NCI-H2227 treated with DMSO at 0.1 percent for 48 hours (cell line): ENCODE data around the gene RGS3.

ENCODE experiments used
- DNase-seq: peaks from one replicate; lab custom pipeline; 2025; lab: John Stamatoyannopoulos, UW

The RGS3 gene

DNA sequence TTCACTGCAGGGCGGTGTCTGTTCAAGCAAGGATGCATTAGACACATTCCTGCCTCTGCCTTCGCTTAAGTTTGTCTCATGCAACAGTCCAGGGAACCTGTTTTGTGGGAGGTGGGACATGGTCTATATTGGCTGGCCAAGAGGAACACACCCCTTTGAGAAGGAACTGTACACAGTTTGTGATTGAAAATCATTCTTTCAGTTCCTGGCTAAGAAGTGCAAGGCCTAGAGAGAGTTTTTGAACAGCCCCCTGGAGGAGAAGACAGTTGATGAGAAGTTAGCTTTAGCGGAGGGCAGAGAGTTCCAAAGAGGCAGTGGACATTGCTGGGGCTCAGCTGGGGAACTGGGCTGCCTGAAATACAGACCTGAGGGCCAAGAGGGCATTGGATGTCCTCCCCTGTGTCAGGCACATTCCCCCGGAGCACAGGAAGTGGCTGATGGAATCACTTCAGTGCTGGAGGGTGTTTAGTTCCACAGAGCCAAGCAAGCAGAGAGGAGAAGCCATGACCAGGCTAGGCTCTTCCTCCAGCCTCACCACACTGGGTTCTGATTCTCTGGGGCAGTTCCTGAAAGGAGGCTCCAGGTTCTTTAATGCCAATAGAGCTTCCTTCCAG lies 66.6 kb downstream of the RGS3 start:
- DNase-seq: no peak

DNA sequence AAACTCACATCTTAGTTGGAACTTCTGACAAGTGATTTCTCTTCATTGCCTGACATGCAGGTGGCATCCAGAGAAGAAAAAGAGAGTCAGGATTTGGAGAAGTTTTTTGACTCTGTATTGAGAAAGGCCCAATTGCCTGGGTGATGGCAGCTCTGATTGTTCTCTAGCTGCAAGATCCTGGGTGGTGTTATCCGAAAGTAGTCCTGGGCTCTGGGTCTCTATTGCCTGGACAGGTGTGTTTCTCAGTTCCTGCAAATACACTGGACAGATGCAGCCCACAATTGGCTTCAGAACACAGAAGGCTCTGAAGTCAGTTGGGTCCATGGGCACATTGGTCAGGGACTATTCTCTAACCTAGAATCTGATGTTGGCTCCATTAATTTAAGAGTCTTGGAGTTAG lies 67.4 kb downstream of the RGS3 start:
- DNase-seq: no peak

DNA sequence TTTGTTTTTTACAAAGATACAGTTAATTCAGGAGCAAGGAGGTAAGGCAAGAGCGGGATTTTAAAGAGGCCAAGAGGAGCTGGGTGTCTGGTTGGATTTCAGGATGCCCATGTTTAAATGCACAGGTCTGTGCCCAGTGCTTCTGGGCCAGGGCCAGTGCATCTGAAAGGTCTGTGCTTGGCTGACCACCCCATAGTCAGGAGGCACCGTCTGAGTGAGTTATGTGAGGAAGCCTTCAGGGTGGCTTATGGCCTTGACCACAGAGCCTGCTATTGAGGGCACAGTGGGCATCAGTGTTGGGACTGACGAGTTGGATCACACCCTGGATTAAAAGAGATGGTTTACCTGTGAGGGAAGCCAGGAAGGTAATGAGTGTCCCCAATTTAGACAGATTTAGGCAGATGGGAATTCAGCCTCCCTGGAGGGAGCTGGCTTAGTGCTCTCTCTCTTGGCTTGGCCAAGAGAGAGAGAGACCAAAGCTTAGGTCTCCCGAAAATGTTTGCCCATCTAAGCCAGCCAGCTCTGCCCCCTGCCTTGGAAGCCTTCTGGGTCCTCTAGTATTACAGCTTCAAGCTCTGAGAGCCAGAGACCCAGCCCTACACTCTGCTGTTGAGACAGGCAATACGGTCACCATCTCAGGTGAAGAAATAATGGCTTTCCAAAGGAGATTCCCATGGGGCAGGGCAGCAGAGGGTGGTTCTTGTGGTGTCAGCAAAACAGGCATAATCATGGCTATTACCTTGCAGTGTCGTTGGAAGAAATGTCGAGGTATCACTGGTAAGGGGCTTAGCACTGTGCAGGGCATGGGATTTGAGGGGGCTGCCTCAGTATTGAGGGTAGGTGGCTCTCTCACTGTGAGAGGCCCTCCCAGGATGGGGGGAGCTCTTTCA lies 68.6 kb downstream of the RGS3 start:
- DNase-seq: no peak

DNA sequence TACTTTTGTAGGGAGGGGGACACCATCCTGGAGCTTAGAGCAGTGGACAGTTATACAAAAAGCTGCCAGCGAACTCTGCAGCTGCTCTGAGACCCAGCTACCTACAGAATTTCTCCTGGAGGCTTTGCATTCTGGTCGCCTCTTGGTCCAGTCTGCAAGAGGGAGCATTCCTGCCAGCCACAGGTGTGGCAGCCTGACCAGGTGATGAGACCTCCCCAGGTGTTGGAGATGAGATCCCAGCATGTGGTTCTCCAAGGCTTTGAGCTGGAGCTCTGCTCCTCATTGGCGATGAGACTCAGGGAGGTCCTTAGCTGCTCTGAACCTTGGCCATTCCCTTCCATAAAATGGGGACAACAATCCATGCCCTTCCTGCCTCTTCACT lies 69.3 kb downstream of the RGS3 start:
- no peak for DNase-seq

DNA sequence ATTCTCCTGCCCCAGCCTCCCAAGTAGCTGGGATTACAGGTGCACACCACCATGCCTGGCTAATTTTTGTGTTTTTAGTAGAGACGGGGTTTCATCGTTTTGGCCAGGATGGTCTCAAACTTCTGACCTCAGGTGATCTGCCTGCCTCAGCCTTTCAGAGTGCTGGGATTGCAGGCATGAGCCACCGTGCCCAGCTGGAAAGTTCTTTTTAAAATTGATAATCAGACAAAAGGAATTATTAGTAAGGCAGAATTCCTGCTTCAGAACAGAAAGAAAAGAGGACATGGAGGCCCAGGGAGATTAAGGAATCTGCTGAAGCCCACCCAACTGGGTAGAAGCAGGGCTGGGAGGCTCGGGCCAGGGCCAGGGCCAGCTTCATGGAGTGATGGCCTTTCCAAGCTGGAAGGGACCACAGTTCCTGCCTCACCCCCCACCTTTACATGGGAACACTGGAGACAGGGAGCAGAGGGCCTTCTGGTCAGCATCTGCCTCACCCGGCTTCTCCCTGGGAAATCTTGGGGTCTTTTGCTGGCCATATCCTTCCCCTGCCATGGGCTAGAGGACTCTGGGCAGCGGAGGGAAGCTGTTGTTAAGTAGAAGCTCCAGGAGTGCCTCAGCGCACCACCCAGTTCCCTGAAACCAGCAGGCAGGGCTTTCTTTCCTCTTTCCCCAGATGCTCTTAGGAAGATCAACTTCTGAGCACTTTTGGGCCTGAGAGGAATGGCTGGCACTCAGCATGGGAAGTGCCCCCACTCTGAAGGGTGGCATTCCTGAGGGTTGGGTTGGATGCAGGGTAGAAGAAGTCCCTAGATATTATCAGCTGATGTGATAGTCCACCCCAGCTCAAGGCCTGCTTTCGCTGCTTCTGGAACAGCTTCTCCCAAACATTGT lies 70.1 kb downstream of the RGS3 start:
- DNase-seq: no peak

DNA sequence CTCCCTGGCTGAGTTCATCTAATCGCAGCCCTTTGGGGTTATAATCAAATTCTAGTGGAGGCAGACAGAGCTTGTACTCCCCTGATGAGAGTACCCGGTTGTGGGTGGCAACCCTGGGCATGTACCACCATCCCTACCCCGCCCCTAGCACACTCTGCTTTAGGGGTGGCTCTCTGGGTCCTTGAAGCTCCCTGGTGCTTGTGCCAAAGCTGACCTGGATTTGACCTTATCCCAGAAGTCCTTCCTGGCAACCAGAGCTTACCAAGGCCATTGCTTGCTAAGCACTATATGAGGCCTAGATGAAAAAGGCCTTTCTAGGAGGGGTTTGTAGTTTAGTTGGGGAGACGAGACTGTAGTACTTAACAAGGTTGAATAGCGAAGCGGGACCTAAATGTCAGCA lies 72.2 kb downstream of the RGS3 start:
- no peak for DNase-seq

DNA sequence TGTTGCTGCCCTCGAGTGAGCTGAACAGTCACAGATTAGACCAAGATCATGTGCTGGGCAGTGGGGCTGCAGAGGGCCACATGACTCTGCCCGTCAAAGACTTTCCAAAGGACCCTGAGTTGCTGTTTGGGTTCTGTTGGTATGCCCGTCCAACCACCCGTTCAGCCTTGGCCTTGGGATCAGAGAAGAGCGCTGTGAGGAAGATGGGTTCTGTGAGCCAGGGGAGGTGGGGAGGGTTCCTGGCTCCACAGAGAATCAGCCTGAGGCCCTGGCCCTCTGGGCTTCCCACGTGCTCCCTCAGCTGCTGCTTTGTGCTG lies 72.6 kb downstream of the RGS3 start:
- DNase-seq: no peak

DNA sequence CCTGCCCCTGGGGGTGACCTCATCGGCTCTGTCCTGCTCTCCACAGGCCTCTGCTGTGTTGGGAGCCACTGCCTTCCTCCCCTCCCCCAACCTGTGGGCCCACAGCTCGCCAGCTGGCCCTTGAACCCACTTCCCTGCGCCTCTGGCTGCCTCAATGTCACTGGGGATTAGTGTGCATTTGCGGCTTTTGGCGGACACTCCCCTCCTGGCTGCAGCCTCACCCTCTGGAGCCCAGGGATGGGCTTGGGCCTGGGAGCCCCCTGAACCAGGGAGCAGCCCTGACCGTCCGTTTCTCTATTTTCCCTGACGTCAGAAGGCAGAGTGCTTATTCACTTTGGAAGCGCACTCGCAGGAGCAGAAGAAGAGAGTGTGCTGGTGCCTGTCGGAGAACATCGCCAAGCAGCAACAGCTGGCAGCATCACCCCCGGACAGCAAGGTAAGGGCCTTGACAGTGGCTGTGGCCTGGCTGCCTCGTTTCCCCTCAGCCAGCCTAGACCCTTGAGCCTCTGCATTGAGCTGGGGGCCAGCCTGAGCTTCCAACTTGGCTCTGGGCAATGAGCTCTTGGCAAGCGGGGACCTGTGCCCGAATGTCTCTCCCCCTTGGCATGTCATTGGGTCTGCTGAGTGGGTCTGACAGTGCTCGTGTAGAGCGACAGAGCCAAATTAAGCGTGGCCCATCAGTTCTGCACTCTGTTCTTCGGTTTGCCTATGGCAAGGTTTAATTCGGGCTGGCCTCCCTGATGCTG lies 73.1 kb downstream of the RGS3 start:
- DNase-seq: no peak

DNA sequence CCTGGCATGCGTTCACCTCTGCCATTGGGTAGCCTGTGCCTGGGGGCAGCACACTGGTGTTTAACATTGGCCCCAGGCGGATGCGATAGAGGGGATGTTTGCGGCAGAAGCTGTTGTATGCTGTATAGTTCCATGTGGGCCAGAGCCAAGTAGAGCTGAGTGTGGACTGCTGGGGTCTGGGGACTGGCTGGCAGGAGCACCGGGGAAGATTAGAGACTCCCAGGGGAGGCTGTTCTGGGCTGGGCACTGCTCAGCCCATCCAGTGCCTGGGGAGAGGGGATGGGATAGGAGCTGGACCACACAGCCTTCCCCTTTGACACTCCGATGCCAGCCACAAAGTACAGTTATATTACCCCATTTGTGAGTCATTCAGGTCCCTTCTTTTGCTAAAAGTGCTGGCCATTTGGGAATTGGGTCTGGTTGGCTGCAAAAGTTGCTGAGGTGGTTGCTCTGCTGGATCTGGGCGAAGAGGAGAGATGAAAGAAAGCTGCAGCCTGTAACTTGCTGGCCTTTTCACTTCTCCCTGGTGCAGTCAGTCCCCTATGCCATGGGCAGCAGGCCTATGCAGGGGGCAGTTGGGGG lies 73.8 kb downstream of the RGS3 start:
- no peak for DNase-seq

DNA sequence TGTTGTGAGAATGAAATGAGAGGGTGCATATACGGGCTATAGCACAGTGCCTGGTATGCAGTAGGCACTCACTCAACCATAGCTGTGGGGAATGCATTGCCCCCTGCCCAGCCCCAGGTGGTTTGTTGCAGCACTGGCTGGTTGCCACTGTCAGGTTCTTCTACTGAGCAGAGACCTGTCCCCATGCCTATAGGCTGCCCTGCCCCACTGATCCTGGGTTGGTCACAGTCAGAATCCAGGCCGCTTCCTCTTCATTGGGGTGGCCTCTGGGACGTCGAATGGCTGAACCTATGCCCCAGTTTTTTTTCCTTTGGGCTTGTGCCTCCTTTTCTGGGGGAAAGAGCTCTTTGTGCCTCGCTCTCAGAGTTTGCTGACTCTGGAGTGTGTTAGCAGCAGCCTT lies 74.6 kb downstream of the RGS3 start:
- no peak for DNase-seq

DNA sequence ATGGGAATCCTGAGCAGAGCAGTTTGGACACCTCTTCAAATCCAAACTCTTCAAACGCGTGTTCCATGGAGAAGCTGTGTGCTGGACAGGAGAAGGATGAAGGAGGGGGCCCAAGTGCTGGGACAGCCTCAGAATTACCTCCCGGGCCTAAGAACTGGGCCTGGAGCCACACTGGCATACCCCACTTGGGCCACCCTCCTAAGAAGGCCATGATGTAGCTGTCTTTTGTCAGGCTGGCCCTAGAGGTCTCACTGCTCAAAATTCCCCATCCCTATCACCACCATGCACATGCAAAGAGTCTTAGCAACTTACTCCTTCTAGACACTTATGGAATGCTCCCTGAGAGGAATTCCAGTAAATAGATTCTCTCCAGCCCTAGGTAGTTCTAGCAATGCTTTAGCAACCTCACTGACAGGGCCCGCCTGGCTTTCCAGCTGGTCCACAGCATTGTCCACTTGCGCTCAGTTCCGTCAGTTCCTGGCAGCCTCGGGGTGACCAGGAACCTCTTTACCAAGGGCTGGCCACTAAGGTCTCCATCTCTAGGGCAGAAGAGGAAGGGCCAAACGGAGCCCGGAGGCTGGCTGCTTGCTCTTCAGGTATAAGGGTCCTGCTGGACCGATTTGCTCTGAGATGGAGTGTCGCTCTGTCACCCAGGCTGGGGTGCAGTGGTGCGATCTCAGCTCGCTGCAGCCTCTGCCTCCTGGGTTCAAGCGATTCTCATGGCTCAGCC lies 75.3 kb downstream of the RGS3 start:
- DNase-seq: no peak

DNA sequence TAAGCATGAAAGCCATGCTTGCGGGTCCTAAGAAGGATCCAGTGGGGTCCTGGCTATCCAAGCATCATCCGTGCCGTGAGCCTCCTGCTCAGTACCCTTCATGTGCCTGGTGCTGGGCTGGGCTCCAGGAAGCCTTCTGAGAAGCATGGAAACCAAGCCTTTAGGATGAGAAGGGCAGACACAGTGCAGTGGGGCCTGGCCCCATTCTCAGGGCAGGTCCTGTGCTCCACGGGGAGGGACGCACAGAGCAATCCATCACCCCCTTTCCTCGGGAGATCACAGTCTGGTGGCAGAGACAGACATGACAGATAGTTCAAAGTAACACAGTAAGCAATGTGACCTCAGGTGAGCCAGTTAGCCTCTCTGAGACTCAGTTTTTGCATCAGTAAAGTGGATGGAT lies 76.9 kb downstream of the RGS3 start:
- DNase-seq: no peak

DNA sequence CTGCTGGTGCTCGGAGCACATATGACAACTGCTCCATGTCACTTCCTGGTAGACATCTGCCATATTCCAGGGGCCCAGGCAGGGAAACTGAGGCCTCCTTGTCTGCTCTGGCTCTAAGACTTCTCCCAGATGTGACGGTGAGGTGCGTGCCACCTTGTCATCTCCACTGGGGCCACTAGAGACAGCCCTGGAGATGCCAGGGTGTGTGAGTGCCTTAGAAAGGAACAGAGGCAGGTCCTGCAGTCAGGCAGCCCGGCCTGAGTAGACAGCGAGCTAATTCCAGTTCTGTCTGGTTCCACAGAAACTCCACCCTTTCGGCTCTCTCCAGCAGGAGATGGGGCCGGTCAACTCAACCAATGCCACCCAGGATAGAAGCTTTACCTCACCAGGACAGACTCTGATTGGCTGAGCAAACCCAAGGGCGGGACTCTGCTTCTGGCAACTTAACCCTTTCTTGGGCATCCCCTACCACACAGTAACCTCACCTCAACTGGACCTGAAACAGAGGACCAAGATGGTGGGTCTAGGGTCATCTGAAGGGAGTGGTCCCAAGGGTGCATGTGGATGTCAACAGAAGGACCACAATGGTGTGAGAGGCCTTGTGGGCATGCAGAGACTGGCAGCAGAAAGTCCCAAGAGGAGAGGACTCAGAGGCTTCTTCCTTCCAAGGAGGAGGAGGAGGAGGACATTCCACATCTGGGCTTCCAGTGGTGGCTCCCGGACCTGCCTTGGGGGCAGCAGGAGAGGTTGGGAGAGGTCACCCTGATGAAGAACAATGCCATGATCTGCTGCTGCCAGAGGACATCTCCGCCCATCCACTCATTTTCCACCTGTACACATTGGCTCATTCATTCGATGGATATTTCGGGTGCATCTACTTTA lies 77.7 kb downstream of the RGS3 start:
- DNase-seq: peak; percentile 9

DNA sequence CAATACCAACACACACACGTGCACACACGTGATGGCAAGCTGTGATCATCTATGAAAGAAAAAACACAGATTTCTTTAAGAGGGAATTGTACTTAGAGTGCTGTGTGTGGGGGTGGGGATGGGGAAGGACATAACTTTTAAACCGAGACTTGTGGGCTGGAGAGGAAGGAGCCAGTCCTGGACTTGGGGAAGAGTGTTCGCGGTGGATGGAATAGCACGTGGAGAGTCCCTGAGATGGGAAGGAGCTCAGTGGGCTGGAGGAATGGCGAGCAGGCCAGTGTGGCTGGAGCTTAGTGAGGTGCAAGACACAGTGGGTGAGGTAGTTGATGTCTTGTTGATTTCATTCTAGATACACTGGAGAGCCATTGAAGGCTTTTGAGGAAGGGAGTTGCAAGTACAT lies 78.5 kb downstream of the RGS3 start:
- no peak for DNase-seq

DNA sequence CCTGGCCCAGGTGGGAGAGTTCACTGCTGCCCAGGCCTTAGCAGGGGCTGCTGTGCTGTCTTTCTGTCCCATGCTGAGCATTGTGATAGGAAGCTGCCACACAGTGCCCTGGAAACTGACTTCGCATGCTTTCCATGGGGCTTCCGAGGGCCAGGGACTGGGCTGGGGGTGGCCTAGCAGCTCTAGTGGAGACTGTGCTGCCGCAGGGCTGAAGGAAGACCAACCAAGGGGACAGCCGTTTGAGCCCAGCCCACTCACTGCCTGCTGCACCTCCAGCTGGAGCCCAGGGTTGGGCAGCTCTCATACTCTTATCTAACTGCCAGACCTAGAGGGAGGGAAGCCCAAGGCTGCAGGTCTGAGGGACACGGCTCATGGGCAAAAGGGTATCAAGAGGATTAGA lies 79.2 kb downstream of the RGS3 start:
- no peak for DNase-seq

DNA sequence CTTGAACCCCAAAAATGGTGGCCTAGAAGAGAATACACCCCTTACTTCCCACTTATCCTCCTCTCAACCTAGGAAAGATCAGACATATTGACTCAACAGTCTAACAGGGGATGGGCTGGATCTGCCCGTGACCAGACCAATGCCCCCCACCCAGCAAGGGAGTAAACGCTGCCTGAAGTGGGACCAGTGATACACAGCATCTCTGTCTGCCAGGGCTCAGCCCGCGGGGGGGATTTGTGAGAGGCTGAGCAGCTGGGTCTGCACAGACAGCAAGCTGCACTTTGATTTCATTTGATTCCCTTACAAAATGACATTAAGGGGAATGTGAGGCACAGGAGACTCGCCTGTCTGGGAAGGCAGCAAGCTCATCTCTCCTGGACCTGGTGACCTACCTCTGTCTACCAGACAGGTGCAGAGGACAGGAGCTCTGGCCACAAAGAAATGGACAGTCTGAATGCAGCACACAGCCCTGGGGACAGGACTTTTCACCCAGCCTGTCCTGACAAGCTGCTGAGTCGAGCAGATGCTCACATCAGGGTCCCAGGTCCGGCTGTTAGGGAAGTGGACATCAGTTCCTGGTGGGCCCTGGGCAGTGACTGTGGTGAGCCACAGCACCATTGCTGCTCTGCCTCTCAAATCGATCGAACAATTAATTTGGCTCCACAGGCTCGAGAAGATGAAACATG lies 79.9 kb downstream of the RGS3 start:
- no peak for DNase-seq

DNA sequence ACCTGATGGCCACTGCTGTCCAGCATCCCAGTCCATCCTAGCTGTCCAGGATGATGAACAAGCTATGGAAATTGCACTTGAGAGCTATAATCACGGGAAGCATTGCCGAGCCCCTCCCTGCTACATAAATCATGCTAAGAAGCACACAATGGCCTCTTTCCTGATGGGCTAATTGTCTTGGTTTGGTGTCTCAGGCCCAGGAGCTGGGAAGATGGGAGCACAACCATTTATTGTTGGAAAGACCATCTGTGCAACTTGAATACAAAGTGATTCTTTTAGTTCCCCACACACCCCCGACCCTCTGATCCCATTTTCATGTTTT lies 80.4 kb downstream of the RGS3 start:
- DNase-seq: peak; percentile 91

DNA sequence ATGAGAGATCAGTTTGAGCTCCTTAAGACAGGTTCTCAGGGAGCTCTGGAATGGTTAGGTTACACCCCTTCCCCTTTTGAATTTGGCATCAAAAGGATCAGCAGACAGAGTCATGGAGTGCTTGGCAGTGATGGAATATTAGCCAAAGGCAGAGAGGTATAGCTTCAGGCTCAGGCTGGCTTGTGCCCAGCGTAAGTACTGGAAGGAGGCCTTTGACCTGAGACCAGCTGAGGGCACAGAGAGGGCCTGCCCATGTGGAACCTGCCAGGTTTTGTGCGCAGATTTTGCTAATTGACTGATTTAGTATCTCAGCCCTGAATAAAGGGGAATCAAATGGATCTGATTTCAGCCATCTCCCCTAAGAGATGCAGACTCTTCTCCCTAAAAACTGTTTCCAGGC lies 81.5 kb downstream of the RGS3 start:
- DNase-seq: no peak

DNA sequence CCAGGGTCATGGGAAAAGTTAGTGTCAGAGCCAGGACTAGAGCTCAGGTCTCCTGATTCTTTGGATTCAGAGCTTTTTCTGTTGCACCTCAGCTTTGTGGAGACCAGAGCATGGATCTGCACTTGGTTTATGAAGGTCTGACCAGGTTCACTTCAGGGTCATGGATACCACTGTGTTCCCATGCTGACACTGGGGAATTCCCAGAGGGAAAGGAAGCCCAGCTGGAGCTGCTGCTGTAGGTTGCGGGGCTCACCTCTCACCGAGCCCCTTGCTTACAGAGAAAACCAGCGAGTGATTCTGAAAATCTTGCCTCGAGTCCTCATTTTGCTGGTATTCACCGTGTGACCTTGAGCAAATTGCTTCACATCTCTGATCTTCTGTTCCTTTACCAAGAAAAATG lies 83.0 kb downstream of the RGS3 start:
- DNase-seq: no peak

DNA sequence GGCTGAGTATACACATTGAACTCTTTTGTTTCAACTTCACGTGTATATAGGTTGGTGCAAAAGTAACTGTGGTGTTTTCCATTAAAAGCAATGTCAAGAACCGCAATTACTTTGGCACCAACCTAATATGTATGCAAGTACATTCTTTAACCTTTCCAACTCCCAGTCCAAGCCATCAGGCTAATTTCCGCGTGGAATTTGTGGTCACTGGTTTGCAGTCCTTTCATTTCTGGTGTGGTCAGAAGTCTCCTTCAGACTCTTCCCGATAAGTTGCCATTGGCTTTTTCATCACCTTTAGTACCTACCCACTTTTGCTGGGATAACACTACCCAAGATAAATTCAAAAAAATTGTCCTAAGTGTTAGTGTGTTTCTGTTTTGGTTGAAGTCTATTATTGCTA lies 84.0 kb downstream of the RGS3 start:
- DNase-seq: no peak
